NCI-H345 treated with DMSO at 0.1 percent for 48 hours (cell line): ENCODE measurements around the gene MEX3B.
"Not testable (repeated sequence)": the region's sequence is repeated elsewhere in the genome, so short reads cannot be mapped to it uniquely, and the experiment has no call there.

ENCODE experiments used
- DNase-seq: peaks from one replicate; lab custom pipeline; 2025; ENCODE audit not compliant: unreplicated experiment; lab: John Stamatoyannopoulos, UW

MEX3B gene

DNA sequence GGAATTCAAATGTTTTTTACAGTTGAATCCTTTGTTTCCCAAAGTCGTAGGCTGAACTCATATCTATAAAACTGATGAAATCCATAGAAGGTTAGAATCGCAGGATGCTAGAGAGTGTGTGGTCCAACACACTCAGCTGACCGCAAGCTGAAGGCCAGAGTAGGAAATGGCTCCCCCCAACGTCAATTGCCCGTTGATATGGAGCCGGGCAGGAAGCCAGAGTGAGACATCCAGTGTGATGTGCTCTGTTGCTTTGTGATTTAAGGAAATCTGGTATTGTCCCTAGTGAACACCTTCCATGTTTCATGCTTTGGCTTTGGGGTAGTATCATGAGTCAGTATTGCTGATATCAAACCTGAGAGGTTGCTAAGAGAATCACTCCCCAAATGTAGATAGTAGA, 5.8 kb upstream of the MEX3B start:
- DNase-seq: no peak

DNA sequence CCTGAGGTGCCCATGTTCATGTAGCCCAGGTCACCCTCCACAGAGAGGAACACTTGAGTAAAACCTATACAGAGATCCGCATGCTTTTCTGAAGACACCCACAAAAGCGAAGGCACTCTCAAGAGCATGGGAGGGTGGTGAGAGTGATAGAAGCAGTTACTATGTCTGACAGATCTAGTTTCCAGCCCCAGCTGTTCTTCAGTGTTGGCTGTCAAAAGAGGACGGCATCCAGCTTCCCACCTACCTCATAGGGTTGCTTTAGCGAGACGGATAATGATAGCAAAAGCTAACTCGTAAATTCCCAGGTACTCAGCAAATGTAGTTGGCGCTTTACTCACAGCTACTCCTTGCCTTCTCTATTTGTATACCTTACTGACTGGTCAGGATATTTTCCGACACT, 3.0 kb upstream of the MEX3B start:
- DNase-seq: no peak

DNA sequence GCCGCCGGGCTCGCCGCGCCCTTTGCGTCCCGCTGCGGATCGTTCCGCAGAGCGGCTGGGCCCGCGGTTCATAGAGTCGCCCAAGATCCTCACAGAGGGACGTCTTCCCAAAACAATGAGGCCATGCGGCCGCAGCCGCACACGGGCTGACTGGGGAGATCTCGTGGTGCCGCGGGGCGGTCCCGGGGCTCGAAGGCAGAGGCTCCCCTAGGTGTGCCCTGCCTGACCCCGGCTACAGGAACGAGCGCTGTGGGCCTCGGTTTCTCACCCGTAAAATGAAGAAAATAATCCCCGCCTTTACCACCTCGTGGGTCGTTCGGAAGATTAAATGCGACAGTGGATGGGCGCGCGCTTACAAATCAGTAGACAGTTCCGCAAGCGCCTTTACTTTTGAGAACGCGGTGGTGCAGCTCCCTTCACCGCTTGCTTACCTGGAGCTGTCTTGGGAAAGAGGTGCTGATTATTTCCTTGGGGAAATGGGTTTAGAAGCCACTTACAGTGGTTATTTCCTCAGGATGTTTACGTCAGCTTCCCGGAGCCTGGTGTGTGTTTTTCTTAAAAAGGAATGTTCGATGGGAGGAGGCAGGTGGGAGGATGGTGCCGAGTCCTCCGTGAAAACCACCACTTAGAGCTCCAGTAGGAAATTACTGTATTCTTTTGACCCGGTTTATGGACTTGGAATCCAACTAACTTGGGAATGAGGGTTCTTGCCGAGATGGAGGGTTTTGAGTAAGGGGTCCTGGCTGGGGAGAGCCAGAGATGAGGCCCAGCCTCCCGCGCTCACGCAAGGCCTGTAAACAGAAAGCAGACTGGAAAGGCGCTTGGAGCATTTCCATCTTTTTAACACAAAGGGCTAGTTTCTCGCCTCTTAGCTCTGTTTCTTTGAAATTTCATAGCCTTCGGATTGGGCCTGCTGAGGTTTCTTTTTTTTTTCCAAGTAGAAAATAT, 1.9 kb upstream of the MEX3B start:
- DNase-seq: no peak

DNA sequence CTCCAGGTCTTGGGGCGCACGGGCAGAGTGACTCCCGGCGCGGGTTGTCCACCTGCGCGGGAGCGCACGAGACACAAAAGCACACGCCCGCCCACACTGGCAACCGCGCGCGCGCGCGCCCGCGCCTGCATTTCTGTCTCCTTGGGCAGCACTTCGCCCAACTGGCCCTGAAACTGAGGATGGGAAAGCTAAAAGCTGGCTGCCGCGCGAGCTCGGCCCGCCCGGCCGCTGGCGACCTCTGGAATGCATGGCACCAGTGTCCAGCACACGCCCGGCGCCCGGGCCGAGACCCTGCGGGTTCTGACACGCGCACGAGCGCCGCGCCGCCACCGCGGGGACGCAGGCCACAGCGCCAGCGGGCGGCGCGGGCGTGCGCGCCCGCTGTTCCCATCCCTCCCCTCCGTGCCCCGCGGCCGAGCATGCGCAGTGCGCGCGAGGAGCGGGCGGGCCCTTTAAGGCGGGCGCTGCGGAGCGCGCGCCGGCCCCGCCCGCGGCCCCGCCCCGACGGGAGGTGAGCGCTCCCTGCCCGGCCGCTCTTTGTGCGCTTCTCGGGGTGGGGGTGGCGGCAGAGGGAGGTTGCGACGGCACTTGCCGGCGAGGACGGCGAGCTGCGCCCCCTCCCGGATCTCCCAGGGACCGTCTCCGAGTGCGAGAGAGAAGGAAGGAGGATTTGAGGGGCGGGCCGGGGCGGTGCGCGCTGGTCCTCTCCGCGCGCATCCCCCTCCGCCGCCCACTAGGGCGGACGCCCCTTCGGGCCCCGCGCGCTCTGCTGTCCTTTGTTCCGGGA, 1.0 kb upstream of the MEX3B start:
- DNase-seq: peak; percentile 92

DNA sequence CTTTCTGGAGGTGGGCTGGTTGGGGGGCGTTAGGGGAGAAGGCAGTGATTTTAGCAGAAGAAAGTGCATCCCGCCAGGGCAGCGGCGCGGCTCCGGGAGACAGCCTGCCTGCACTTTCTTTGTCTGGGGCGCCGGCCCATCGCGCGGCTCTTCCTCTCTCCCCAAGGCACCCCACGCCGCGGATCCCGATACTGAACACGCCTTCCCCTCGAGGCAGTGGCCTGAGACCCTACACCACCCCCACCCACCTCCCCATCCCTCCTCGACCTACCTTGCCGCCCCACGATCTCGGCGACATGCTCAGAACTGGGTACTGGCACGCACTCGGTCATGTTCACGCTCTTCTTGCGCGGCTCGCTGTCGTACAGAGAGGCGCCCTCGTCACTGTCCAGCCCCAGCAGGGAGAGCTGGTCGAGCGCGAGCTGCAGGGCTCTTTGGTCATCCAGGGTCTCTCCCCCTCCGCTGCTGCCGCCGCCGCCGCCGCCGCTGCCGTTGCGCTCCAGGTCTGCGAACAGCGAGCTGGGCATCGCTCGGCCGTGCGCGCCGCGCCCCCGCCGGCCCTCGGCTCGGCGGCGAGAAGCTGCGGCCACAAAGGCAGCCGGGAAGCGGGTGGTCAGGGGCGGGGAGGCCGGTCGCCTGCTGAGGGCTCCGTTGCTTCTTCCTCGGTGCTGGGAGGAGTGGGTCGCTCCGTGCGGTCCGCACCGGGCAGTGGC, 483 bp downstream of the MEX3B start:
- no peak for DNase-seq

DNA sequence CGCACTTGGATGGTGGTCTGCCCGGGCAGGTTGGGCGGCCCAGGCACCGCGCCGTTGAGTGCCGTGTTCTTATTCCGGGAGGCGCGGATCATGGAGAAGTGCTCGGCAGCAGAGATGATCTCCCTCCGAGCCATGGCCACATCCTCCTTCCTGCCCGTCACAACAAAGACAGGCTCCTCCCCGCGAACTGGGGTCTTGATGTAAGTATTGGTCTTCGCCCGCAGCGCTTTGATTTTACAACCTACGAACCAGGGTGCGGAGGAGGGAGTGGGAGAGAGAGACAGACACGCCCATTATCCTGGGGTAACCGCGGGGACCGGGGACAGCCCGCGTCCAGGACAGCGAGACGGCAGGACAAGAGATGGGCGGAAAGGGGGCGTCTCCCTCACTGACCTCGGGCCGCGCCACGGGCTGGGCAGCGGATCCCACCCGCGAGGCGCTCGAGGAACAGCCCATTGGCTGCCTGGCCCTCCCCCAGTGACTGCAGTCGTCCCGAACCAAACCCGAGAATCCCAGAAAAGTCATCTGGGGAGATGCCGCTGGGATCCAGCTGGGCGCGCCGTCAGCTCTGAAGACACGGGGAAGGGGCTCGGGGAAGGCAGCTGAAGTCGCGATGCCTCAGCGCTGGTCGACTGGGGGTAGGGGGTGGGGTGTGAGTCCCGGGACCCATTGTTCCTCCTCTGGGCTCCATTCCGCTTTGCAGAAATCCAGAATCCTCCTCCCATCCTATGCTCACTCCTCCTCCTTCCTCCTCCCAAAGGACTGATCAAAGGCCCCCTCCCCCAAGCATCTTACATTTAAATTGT, 1.2 kb downstream of the MEX3B start:
- DNase-seq: no peak

DNA sequence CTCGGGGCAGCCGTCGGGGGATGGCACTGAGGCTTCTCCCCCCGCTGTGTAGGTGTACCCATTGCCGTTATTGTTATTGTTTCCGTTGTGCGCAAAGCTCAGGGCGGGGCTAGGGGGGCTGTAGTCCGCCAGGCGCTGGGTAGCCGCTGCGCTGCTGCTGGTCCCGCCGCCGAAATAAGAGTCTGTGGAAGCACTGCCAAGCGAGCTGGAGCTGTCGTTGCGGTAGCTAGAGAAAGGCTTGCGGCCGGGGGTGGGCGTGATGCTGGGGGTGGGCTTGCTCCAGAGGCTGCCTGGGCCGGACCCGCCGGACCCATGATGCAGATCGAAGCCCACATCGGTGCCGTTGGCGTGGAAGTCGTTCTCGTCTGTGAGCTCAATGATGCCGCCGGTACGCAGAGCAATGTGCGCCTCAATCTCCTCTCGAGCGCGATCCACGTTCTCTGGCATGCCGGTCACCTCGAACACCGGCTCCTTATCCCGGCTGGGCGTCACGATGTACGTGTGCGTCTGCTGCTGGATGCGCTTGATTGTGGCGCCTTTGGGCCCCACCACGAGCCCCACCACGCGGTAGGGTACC, 1.9 kb downstream of the MEX3B start:
- DNase-seq: no peak

DNA sequence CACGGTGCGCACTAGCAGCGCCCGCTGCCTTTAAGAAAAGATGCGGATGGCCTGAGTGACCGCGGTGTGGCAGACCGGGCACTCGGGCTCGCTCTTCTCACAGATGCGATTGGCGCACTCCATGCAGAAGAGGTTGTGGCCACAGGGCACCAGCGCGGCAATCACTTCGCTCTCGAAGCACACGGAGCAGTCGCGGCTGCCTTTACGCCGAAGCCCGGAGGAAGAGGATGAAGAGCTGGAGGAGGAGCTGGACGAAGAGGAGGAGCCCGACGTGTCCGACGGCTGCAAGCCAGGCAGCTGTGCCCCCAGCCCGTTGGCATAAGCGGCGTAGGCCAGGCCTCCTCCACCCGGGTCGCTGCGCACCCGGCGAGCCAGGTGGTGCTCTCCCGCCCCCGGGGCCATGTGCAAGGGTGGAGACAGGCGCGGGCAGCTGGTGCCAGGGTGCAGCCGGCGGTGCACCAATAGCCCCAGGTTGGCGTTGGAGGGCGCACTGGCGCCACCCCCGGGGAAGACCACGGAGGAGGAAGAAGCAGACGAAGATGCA, 2.6 kb downstream of the MEX3B start:
- DNase-seq: no peak

DNA sequence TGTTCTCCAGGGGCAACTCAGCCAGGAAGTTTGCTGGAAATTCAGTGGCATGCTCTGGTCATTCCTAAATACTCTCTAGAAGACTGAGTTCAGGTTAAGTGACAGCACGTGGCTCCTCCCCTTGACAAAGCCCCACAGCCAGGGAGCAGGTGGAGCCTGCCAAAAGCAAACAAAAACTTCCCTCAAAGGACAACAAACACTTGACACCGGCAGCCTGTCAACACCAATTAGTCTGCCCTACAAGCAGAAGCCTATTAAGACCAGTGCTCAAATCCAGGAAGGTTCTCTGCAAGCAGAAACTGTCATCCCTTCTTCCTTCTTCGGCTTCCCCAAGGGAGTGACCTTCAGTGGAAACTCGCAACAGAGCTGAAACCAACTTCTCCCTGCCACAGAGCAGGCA, 5.0 kb downstream of the MEX3B start:
- peak; percentile 69 for DNase-seq

DNA sequence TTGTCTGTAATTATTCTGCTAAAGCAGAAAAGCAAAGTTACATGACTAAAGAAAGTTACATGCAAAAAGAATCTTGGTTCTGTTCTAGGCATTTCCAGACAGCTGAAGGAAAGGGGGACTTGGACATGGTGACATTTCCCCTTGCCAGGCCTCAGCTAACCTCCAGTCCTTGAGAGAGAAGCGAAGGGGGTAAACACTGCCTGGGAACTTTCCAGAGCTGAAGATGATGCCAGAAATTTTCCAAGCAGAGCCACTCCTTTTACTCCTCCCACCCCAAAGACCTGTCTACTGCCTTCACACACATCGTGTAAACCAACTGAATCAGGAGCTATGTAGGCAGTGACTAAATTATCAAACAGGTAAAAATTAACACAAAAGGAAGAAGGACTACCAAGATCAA, 5.4 kb downstream of the MEX3B start:
- no peak for DNase-seq

DNA sequence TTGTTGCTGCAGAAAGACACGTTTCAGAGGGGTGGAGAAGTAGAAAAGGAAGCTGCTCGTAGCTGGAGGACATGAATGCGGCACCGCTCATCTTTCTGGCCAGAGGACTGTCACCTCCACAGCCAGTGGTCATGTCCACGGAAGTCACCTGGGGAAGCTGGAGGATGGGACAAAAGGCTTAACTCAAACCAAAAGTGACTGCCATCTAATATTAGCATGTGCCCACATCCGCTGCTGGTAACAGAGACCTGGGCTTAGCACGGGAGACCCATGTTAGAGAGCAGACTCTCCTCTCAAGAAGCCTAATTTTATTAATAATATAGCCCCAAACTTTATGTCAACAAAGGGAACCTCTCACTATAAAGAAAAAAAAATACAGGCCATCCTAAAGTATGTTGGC, 5.9 kb downstream of the MEX3B start:
- no peak for DNase-seq

DNA sequence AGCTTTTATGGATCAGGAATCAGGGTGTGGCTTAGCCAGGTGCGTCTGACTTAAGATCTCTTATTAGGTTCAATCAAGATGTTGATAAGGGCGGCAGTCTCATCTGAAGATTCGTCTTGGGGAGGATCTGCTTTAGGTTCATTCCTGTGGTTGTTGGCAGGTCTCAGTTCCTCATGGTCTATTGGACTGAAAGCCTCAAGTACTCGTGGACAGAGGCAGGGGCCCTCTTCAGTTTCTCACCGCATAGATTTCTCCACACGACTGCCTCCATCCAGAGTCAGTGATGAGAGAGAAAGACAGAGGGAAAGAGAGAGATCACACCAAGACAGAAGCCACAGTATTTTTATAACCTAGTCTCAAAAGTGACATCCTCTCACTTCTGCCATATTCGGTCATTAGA, 9.4 kb downstream of the MEX3B start:
- DNase-seq: no peak

DNA sequence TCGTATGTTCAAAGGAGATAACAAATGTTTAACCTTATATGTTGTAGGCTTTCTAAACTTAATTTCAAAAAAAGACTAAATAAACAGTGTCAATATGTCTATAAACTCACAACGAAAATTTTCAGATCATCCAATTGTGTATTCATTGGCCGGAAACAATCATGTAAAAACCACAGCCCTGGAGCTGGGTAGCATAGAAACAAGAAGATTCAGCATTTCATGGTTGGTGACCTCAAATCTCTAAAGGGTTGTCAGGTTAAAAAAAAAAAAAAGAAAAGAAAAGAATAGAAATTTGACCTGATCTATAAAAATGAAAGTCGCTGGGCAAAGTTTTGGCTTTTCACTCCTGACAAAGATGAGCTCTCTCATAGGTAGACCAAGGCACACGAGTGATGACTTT, 13.9 kb downstream of the MEX3B start:
- DNase-seq: no peak

DNA sequence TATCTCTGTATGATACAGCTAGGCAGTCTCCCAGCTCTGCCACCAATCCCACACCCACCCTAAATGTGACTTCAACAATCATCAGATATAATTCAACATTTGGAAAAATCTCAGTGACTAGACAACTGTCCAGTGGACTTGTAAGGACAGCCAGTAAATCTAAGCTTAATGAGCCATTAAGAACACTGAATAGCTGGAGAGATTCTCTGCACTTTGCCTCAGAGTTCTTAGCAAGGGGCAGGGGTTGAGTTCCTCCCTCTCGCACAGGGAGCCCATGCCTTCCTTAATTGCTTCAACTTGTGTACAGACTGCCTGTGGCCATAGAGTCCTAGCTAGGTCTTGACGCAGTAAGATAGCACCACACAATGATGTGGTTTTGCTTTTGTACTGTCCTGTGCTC, 15.6 kb downstream of the MEX3B start:
- no peak for DNase-seq

DNA sequence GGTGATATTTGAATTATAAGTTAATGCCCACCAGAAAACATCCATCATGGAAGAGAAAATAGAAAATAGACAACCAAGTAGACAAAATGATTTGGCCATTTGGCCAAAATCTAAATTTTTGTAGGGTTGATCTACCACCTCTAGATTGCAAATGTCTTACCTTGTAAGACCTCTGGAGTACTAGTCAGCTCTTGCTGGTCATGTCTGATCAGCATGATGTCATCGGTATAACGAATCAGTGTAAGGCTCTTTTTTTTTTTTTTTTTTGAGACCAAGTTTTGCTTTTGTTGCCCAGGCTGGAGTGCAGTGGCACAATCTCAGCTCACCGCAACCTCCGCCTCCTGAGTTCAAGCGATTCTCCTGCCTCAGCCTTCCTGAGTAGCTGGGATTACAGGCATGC, 17.7 kb downstream of the MEX3B start:
- not testable (repeated sequence) for DNase-seq

DNA sequence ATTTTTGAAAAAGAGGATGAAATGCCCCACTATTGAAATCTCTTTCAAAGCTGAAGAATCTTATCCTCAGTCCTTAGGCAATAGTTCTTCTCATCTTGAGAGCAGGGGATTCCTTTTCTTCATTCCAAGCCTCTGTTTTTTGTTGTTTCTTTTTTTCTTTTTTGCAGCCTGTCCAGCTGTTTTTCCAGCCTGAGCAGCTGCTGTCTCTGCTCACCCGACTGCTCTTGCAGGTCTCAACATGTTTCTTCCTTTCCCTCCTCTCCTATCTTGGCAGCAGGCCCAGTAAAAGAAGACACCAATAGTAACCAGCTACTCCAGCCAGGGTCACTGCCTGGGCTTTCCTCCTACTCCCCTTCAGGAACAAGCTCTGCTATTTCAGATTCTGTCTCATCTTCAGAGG, 23.8 kb downstream of the MEX3B start:
- peak; percentile 82 for DNase-seq

DNA sequence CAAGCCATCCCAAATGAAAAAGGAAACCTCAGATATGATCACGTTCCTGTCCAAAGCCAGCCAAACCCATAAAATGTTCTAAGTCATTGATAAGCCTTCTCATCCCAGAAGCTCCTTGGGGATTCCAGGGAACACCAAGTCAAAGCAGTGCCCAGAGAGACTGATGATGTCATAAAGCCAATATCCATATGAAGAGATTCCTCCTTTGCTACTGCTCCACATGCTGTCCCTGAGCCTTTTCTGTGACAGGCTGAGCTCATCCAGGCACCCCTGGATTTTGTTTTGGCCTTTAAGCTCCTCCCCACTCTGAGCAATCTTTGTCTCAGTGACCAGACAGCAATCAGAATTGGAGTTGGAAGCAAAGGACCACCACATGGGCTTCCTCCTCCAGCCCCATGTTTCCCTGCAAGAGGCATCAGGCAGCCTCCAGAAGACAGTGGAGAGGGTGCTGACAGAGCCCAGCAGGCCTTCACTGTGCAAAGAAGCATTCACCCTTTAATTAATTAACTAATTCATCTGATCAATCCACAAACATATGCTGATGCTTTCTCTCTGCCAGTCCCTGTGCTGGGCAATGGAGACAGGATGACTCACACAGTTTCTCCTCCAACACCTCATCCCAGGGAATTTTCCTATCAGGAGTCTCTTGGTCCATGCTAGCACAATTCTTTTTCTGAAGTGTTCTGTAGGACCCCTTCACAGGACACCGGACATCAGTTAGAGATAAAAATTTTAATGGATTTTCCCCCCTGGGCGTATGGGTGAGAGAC, 25.0 kb downstream of the MEX3B start:
- no peak for DNase-seq

DNA sequence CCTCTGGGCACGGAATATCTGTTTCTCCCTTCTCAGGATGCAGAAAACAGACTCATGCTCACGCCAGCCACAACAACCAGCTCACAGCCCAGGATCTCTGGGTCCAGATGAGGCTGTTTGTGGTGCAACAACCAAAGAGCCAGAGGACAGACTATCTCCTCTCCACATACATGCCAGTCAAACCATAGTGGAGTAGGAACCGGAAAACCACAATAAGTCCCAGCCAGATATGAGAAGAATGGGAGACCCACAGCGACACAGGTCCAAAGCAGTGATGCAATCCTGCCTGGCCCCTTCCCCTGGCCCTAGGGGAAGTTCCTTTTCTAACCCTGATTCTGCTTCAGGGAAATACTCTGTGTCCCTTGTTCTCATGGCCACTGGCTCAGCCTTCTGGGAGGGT, 27.6 kb downstream of the MEX3B start:
- no peak for DNase-seq

DNA sequence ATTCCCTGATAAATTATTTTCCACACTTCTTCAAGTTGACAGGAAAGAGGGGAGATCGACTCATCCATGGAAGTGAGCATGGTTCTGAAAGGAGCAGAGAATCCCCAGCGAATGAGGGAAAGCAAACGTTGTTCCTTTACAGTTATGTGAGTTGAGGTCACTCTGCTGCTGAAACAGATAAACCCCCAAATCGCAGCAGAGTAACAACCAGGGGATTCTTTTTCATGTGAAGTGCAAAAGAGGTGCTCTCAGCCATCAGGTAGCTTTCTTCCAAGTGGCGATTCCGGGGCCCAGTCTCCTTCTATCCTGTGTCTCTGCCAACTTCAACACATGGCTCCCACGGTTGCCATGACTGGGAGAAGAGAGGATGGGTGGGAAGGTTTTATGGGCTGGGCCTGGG, 28.2 kb downstream of the MEX3B start:
- no peak for DNase-seq
